A549 (cell line): ENCODE data around the gene MON1B. TPM values are rescaled to one million over a fixed set of nuclear protein-coding genes. Genes with fewer than 3 reads are reported as not detected.
"Not testable (repeated sequence)": the region's sequence is repeated elsewhere in the genome, so short reads cannot be mapped to it uniquely, and the experiment has no call there.

Source experiments
- ATAC-seq, 2 experiments: fragments of 200-7000 bp in 1 of 2; fragments of >200 bp in 1 of 2; cut with Nextera tagmentation in 1 of 2; cut with Tn5 transposase in 1 of 2; 3 replicates each; pipeline versions ENCODE4 v1.8.0 to v1.9.1; 2018 to 2020; ENCODE audit warnings: mild to moderate bottlenecking in 1 of 2, moderate library complexity in 1 of 2
- CTCF ChIA-PET: fragments of 300-600 bp; sonication (Branson Sonifier 250); formaldehyde crosslinking; extraction: SDS; loops from one replicate; lab custom pipeline; 2021; ENCODE audit warnings: antibody characterized with exemption, inconsistent platforms; lab: Yijun Ruan, JAX
- POLR2A ChIA-PET: fragments of 350-600 bp; formaldehyde crosslinking; extraction: SDS; loops from one replicate; lab custom pipeline; 2021; ENCODE audit warnings: antibody characterized with exemption, inconsistent platforms; lab: Yijun Ruan, JAX
- DNase-seq, 2 experiments: peaks; one replicate each; pipeline versions ENCODE4 v3.0.0 to v3.0.0-alpha.2; 2011 to 2016; ENCODE audit warnings: low read depth in 1 of 2, low spot score in 1 of 2
- FAIRE-seq: peaks from 2 replicates; lab custom pipeline; 2011; peaks lifted over from hg19 to GRCh38; lab: Jason Lieb, UNC
- H3K27ac ChIP-seq, 2 experiments: fragments of >200 bp; sonication (Bioruptor Twin); formaldehyde crosslinking; 3 replicates each; pipeline ENCODE4 v1.5.1; 2016 to 2017
- H3K4me1 ChIP-seq: fragments of >200 bp; sonication (Bioruptor Twin); formaldehyde crosslinking; 3 replicates; pipeline ENCODE4 v1.6.1; 2016
- H3K4me2 ChIP-seq: fragments of >200 bp; sonication (Bioruptor Twin); formaldehyde crosslinking; 3 replicates; pipeline ENCODE4 v1.6.1; 2016
- H3K4me3 ChIP-seq: fragments of >200 bp; sonication (Bioruptor Twin); formaldehyde crosslinking; 3 replicates; pipeline ENCODE4 v1.5.1; 2016
- H3K9me3 ChIP-seq: fragments of >200 bp; sonication (Bioruptor Twin); formaldehyde crosslinking; 3 replicates; pipeline ENCODE4 v1.6.1; 2016
- CEBPB ChIP-seq, 2 experiments: fragments of >200 bp in 1 of 2; sonication (Bioruptor Twin) in 1 of 2; formaldehyde crosslinking in 1 of 2; IDR thresholded peaks; 2 replicates each; pipeline ENCODE4 v1.6.1; 2012 to 2016
- CHD2 ChIP-seq: fragments of 150-350 bp; IDR thresholded peaks from 2 replicates; pipeline ENCODE4 v1.6.1; 2014; ENCODE audit warnings: low read length; ENCODE audit not compliant: partially characterized antibody
- EHF ChIP-seq: fragments of 250-450 bp; sonication (Bioruptor Pico); IDR thresholded peaks from 2 replicates; pipeline ENCODE4 v1.5.0; 2020; ENCODE audit warnings: mild to moderate bottlenecking
- EHMT2 ChIP-seq: fragments of 200-600 bp; sonication (generic); IDR thresholded peaks from 2 replicates; pipeline ENCODE4 v1.6.1; 2016; ENCODE audit warnings: antibody characterized with exemption, low read depth, mild to moderate bottlenecking, moderate library complexity
- FOSL2 ChIP-seq, 2 experiments: fragments of 450-650 bp in 1 of 2; fragments of >200 bp in 1 of 2; sonication (Bioruptor Twin) in 1 of 2; formaldehyde crosslinking; IDR thresholded peaks; 2 replicates each; pipeline versions ENCODE4 v1.5.0 to v1.6.1; 2016 to 2020; ENCODE audit warnings: mild to moderate bottlenecking in 1 of 2, moderate library complexity in 1 of 2
- FOXS1 ChIP-seq: fragments of 250-450 bp; sonication (Bioruptor Pico); IDR thresholded peaks from 2 replicates; pipeline ENCODE4 v1.5.0; 2020; ENCODE audit warnings: mild to moderate bottlenecking, moderate library complexity
- HES2 ChIP-seq: fragments of >200 bp; sonication (Bioruptor Twin); formaldehyde crosslinking; IDR thresholded peaks from 2 replicates; pipeline ENCODE4 v1.6.1; 2016
- HEYL ChIP-seq: fragments of 250-450 bp; sonication (Bioruptor Pico); IDR thresholded peaks from 2 replicates; pipeline ENCODE4 v1.8.0; 2021; ENCODE audit warnings: mild to moderate bottlenecking, moderate library complexity
- HOXB13 ChIP-seq: fragments of 250-450 bp; sonication (Bioruptor Pico); IDR thresholded peaks from 2 replicates; pipeline ENCODE4 v1.5.0; 2020; ENCODE audit warnings: low read depth, mild to moderate bottlenecking, moderate library complexity
- KDM1A ChIP-seq: fragments of 200-600 bp; sonication (generic); IDR thresholded peaks from 2 replicates; pipeline ENCODE4 v1.6.1; 2016; ENCODE audit warnings: low read depth, mild to moderate bottlenecking
- MAZ ChIP-seq: fragments of 150-350 bp; IDR thresholded peaks from 2 replicates; pipeline ENCODE4 v1.6.1; 2014; ENCODE audit warnings: antibody characterized with exemption, low read depth, low read length, borderline replicate concordance
- MYC ChIP-seq: IDR thresholded peaks from 2 replicates; pipeline ENCODE4 v1.6.1; 2012; ENCODE audit warnings: mild to moderate bottlenecking, inconsistent platforms, low read length, improper control_type of control experiment, borderline replicate concordance
- NR3C1 ChIP-seq: fragments of >200 bp; sonication (Bioruptor Twin); formaldehyde crosslinking; IDR thresholded peaks from 3 replicates; pipeline ENCODE4 v1.6.1; 2017
- RAD21 ChIP-seq, 2 experiments: fragments of >200 bp in 1 of 2; sonication (Bioruptor Twin) in 1 of 2; formaldehyde crosslinking in 1 of 2; IDR thresholded peaks in 1 of 2; conservative IDR thresholded peaks in 1 of 2; 2 replicates in 1 of 2; 3 replicates in 1 of 2; pipeline ENCODE4 v1.6.1; 2012 to 2018; ENCODE audit warnings: inconsistent platforms in 1 of 2
- REST ChIP-seq: fragments of 200-600 bp; sonication (generic); IDR thresholded peaks from 2 replicates; pipeline ENCODE4 v1.6.1; 2016; ENCODE audit warnings: antibody characterized with exemption, mild to moderate bottlenecking, moderate library complexity
- USF2 ChIP-seq: fragments of 450-650 bp; IDR thresholded peaks from 2 replicates; pipeline ENCODE4 v1.6.1; 2014; ENCODE audit warnings: antibody characterized with exemption
- WGBS: methylation state at CpG from one replicate; pipeline ENCODE4 v1.1.6; 2017; ENCODE audit errors: missing lambda C conversion rate; 5-methylcytosine and 5-hydroxymethylcytosine counted together
- polyA plus RNA-seq, 4 experiments: library from polyadenylated mRNA; depleted of rRNA in 3 of 4; stranded (reverse); fragments of >200 nt; fragmentation: RNase III in 1 of 4; extraction: RNeasy Plus Mini Kit Qiagen cat#74134 plus additional on column Dnase treatment in 1 of 4; gene quantifications; 2 replicates in 3 of 4; 3 replicates in 1 of 4; pipeline ENCODE4 v1.2.3, GENCODE V29; 2011 to 2017

MON1B gene
- polyA plus RNA-seq, 2 of the 4 experiments (the other 2 are of a cell fraction), result 18.0 to 32.5 TPM

DNA sequence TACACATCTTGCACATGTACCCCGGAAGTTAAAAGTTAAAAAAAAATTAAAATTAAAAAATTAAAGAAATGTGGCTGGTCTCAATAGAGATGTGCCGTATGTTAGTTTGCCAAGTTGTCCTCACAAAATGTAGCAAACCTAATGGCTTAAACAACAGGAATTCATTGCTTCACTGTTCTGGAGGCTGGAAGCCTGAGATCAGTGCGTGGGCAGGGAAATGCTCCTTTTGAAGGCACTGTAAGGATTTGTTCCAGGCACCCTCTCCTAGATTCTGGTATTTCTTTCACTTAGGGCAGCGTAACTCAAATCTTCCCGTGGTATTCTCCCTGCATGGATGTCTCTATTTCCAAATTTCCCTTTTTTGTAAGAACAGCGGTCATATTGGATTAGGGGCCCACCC lies 32.7 kb upstream of the MON1B start (continued):
- TF ChIP-seq MAZ, result no peak

DNA sequence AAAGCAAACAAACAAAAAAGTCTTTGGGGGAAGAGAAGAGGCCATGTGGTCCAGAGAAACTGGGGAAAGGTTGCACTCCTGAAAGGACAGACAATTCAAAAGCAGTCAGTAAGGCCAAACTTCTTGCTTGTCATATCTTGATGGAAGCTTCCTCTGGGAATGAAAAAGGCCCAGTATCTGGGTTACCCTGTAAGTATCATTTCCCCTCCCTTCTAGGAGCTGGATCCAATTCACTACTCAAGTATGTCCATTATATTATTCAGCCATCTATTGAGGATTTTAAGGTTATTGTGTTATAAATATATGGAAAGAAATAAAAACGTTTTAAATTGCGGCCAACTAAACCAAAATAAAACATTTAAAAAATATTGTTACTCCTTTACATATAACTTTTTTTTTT lies 26.0 kb upstream of the MON1B start:
- Histone ChIP-seq H3K27ac (no peak overlapping the region), H3K9me3 (no peaks in the 10 kb centered on the region), H3K4me1 (no peaks in the 10 kb centered on the region), H3K4me2 (no peak overlapping the region), H3K4me3 (no peak overlapping the region)
- TF ChIP-seq EHMT2, result no peak
- no peak for TF ChIP-seq EHF (CRISPR knock-in tag)
- no peak for TF ChIP-seq USF2
- TF ChIP-seq REST, result no peak
- no peak for TF ChIP-seq HEYL (CRISPR knock-in tag)
- no peak for TF ChIP-seq HES2
- TF ChIP-seq MYC, result no peak
- no peak for TF ChIP-seq RAD21 (conservative IDR thresholded peaks at IDR 0.05 in 1 of 2, IDR thresholded peaks at IDR 0.05 in 1 of 2)
- no peak for TF ChIP-seq KDM1A
- no peak for TF ChIP-seq FOSL2 (IDR thresholded peaks at IDR 0.05)
- TF ChIP-seq FOSL2 (CRISPR knock-in tag; IDR thresholded peaks at IDR 0.05), result no peak
- no peak for TF ChIP-seq CHD2
- TF ChIP-seq HOXB13 (CRISPR knock-in tag), result no peak
- no peak for TF ChIP-seq MAZ
- no peak for TF ChIP-seq FOXS1
- TF ChIP-seq NR3C1, result no peak
- no peak for TF ChIP-seq CEBPB (IDR thresholded peaks at IDR 0.05)
- POLR2A ChIA-PET, result no interaction called here
- 36% methylated on average over 2 of the region's 2 CpGs for WGBS
- CTCF ChIA-PET, result interaction anchor here (0.7 kb wide), 1 partner anchor 36 kb away, joined by 4 read pairs; no protein-coding TSS in a partner anchor
- FAIRE-seq (no peak), DNase-seq (no peak), ATAC-seq (no peak)

DNA sequence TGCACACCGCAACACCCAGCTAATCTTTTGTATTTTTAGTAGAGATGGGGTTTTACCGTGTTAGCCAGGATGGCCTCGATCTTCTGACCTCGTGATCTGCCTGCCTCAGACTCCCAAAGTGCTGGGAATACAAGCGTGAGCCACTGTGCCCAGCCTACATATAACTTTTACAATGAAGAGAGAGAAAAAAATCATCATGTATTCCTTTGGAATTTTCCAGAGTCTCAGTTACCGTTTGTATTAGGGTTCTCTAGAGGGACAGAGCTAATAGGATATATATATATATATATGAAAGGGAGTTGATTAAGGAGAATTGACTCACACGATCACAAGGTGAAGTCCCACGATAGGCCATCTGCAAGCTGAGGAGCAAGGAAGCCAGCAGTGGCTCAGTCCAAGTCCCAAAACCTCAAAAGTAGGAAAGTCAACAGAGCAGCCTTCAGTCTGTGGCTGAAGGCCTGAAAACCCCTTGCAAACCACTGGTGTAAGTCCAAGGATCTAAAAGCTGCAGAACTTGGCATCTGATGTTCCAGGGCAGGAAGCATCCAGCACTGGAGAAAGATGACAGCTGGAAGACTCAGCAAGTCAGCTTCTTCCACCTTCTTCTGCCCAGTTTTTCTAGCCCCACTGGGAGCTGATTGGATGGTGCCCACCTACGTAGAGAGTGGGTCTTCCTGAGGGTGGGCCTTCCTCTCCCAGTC lies 25.3 kb upstream of the MON1B start:
- ATAC-seq, POLR2A ChIA-PET, H3K4me3 ChIP-seq, H3K27ac ChIP-seq, DNase-seq, H3K4me2 ChIP-seq, H3K9me3 ChIP-seq, FAIRE-seq, H3K4me1 ChIP-seq: not testable (repeated sequence)
- 24% methylated on average over 9 of the region's 9 CpGs for WGBS
- CTCF ChIA-PET, result interaction anchor here (8.5 kb wide), 1 partner anchor 886 kb away, joined by 55 read pairs; the partner anchor contains the start of gene CNTNAP4
